H1 (cell line): ENCODE results near the gene SFMBT2. TPM values are rescaled to one million over a fixed set of nuclear protein-coding genes. Genes with fewer than 3 reads are reported as not detected.

ENCODE experiments used
- CTCF ChIA-PET: fragments of 300-600 bp; sonication (Branson Sonifier 250); formaldehyde crosslinking; loops from one replicate; lab custom pipeline; 2021; ENCODE audit not compliant: partially characterized antibody; lab: Charles Lee
- POLR2A ChIA-PET: fragments of 300-600 bp; sonication (Branson Sonifier 250); formaldehyde crosslinking; loops from one replicate; lab custom pipeline; 2021; ENCODE audit warnings: inconsistent platforms; ENCODE audit not compliant: partially characterized antibody; lab: Charles Lee
- DNase-seq, 2 experiments: peaks; one replicate each; pipeline versions ENCODE4 v3.0.0 to v3.0.0-alpha.2; 2010 to 2022; ENCODE audit warnings: low spot score in 2 of 2, low read depth in 1 of 2, mixed read lengths in 1 of 2
- FAIRE-seq: peaks from 2 replicates; lab custom pipeline; 2011; peaks lifted over from hg19 to GRCh38; lab: Jason Lieb, UNC
- H2AFZ ChIP-seq: 2 replicates; pipeline ENCODE4 v1.8.1; 2012; ENCODE audit warnings: low read length, inconsistent platforms
- H2AK5ac ChIP-seq: 2 replicates; pipeline ENCODE4 v1.6.1; 2013; ENCODE audit warnings: low read depth, low read length
- H2BK120ac ChIP-seq: replicated peaks from 2 replicates; pipeline ENCODE3; 2013; ENCODE audit warnings: low read depth, low read length, inconsistent platforms
- H2BK12ac ChIP-seq: 2 replicates; pipeline ENCODE4 v1.6.1; 2013; ENCODE audit warnings: low read depth, low read length
- H2BK15ac ChIP-seq: 2 replicates; pipeline ENCODE4 v1.6.1; 2013; ENCODE audit warnings: low read length
- H2BK20ac ChIP-seq: 2 replicates; pipeline ENCODE4 v1.6.1; 2013; ENCODE audit warnings: low read length
- H2BK5ac ChIP-seq: 2 replicates; pipeline ENCODE4 v1.6.1; 2013; ENCODE audit warnings: low read depth, low read length
- H3K14ac ChIP-seq: 2 replicates; pipeline ENCODE4 v1.6.1; 2013; ENCODE audit warnings: inconsistent platforms; ENCODE audit not compliant: insufficient read length
- H3K18ac ChIP-seq: 2 replicates; pipeline ENCODE4 v1.6.1; 2013; ENCODE audit warnings: low read length; ENCODE audit errors: extremely low read depth
- H3K23ac ChIP-seq: 2 replicates; pipeline ENCODE4 v1.6.1; 2013; ENCODE audit warnings: inconsistent platforms; ENCODE audit not compliant: insufficient read length
- H3K23me2 ChIP-seq: 2 replicates; pipeline ENCODE4 v1.6.1; 2013; ENCODE audit warnings: low read depth, low read length
- H3K27ac ChIP-seq: 2 replicates; pipeline ENCODE4 v1.6.1; 2011; ENCODE audit warnings: low read depth, low read length, inconsistent platforms
- H3K27me3 ChIP-seq, 4 experiments: replicated peaks in 1 of 4; 1 replicate in 1 of 4; 2 replicates in 3 of 4; pipeline versions ENCODE4 v1.6.1 to v1.8.1; 2011 to 2013; ENCODE audit warnings: low read length in 3 of 4, mild to moderate bottlenecking in 3 of 4, inconsistent platforms in 2 of 4, mixed read lengths in 2 of 4, moderate library complexity in 1 of 4; ENCODE audit not compliant: control insufficient read depth in 3 of 4, insufficient read depth in 3 of 4; ENCODE audit errors: extremely low read depth in 1 of 4
- H3K36me3 ChIP-seq, 4 experiments: 2 replicates each; pipeline versions ENCODE4 v1.6.1 to v1.8.1; 2011 to 2013; ENCODE audit warnings: mild to moderate bottlenecking in 4 of 4, low read length in 3 of 4, moderate library complexity in 2 of 4, control low read depth in 1 of 4, inconsistent platforms in 1 of 4; ENCODE audit not compliant: insufficient read depth in 4 of 4, control insufficient read depth in 2 of 4
- H3K4ac ChIP-seq: replicated peaks from 2 replicates; pipeline ENCODE3; 2013; ENCODE audit warnings: low read length, low read depth, mixed read lengths, inconsistent platforms; ENCODE audit not compliant: insufficient read length
- H3K4me1 ChIP-seq, 4 experiments: replicated peaks in 1 of 4; 1 replicate in 1 of 4; 2 replicates in 3 of 4; pipeline versions ENCODE4 v1.6.1 to v1.8.1; 2011 to 2013; ENCODE audit warnings: low read length in 3 of 4, inconsistent platforms in 2 of 4, mixed read lengths in 1 of 4; ENCODE audit not compliant: insufficient read depth in 4 of 4, control insufficient read depth in 3 of 4
- H3K4me2 ChIP-seq, 2 experiments: 2 replicates each; pipeline versions ENCODE4 v1.6.1 to v1.8.1; 2011 to 2013; ENCODE audit warnings: low read depth in 2 of 2, low read length in 2 of 2, control low read depth in 1 of 2, inconsistent platforms in 1 of 2, mild to moderate bottlenecking in 1 of 2; ENCODE audit not compliant: insufficient read depth in 1 of 2
- H3K4me3 ChIP-seq, 4 experiments: fragments of 200-600, 300-600 bp in 1 of 4; sonication (generic), shearing (Covaris generic), sonication (Bioruptor Twin) in 1 of 4; 2 replicates each; pipeline versions ENCODE4 v1.5.1 to v1.8.1; 2011 to 2016; ENCODE audit warnings: low read length in 4 of 4, low read depth in 3 of 4, control low read depth in 2 of 4, inconsistent platforms in 2 of 4, mild to moderate bottlenecking in 2 of 4, mixed read lengths in 1 of 4, moderate library complexity in 1 of 4; ENCODE audit not compliant: insufficient read depth in 2 of 4; ENCODE audit errors: extremely low read depth in 1 of 4
- H3K56ac ChIP-seq: replicated peaks from 2 replicates; pipeline ENCODE3; 2013; ENCODE audit warnings: low read depth, mild to moderate bottlenecking, mixed read lengths, low read length, inconsistent platforms; ENCODE audit not compliant: insufficient read length
- H3K79me1 ChIP-seq: 2 replicates; pipeline ENCODE4 v1.6.1; 2013; ENCODE audit warnings: low read depth, low read length, control low read depth
- H3K79me2 ChIP-seq, 2 experiments: 2 replicates each; pipeline versions ENCODE4 v1.6.1 to v1.8.1; 2012 to 2013; ENCODE audit warnings: low read length in 2 of 2, mild to moderate bottlenecking in 2 of 2, inconsistent platforms in 1 of 2; ENCODE audit not compliant: insufficient read depth in 2 of 2, control insufficient read depth in 1 of 2
- H3K9ac ChIP-seq, 4 experiments: replicated peaks in 1 of 4; 1 replicate in 1 of 4; 2 replicates in 3 of 4; pipeline versions ENCODE4 v1.6.1 to v1.8.1; 2011 to 2013; ENCODE audit warnings: low read depth in 3 of 4, low read length in 3 of 4, control low read depth in 2 of 4, mild to moderate bottlenecking in 2 of 4, moderate library complexity in 2 of 4, inconsistent platforms in 1 of 4; ENCODE audit errors: extremely low read depth in 1 of 4
- H3K9me3 ChIP-seq, 2 experiments: 2 replicates each; pipeline versions ENCODE4 v1.6.1 to v1.8.1; 2012 to 2013; ENCODE audit warnings: mild to moderate bottlenecking in 2 of 2, moderate library complexity in 2 of 2, control low read depth in 1 of 2, inconsistent platforms in 1 of 2, low read depth in 1 of 2, low read length in 1 of 2, mixed read lengths in 1 of 2; ENCODE audit not compliant: insufficient read depth in 2 of 2
- H4K20me1 ChIP-seq, 2 experiments: replicated peaks in 1 of 2; 2 replicates each; pipeline versions ENCODE3 to v1.8.1; 2011 to 2013; ENCODE audit warnings: inconsistent platforms in 2 of 2, low read length in 2 of 2, mild to moderate bottlenecking in 1 of 2; ENCODE audit not compliant: insufficient read depth in 2 of 2, control insufficient read depth in 1 of 2
- H4K5ac ChIP-seq: 2 replicates; pipeline ENCODE4 v1.6.1; 2013; ENCODE audit warnings: low read length, low read depth, mixed read lengths, inconsistent platforms; ENCODE audit not compliant: insufficient read length
- H4K8ac ChIP-seq: 2 replicates; pipeline ENCODE4 v1.8.0; 2013; ENCODE audit warnings: mild to moderate bottlenecking, moderate library complexity, low read length, inconsistent platforms; ENCODE audit not compliant: insufficient read depth; ENCODE audit errors: extremely low read depth
- H4K91ac ChIP-seq: replicated peaks from 2 replicates; pipeline ENCODE3; 2013; ENCODE audit warnings: low read length, mixed read lengths, inconsistent platforms; ENCODE audit not compliant: insufficient read length
- CBX5 ChIP-seq: fragments of 300-800, 300-1000 bp; sonication (generic); IDR thresholded peaks from 2 replicates; pipeline ENCODE4 v1.7.1; 2016; ENCODE audit warnings: antibody characterized with exemption, low read length, low read depth
- CREB1 ChIP-seq: IDR thresholded peaks from 2 replicates; pipeline ENCODE4 v1.6.1; 2012; ENCODE audit warnings: inconsistent platforms
- EGR1 ChIP-seq: IDR thresholded peaks from 2 replicates; pipeline ENCODE4 v1.6.1; 2011; ENCODE audit warnings: low read depth, low read length, borderline replicate concordance
- KDM1A ChIP-seq: fragments of 200-600, 300-600 bp; sonication (generic); IDR thresholded peaks from 2 replicates; pipeline ENCODE4 v1.7.1; 2016; ENCODE audit warnings: mild to moderate bottlenecking, low read length, borderline replicate concordance
- POLR2A ChIP-seq, 2 experiments: IDR thresholded peaks; 1 replicate in 1 of 2; 2 replicates in 1 of 2; pipeline ENCODE4 v1.6.1; 2011; ENCODE audit warnings: low read depth in 2 of 2, low read length in 2 of 2, mild to moderate bottlenecking in 2 of 2; ENCODE audit errors: control extremely low read depth in 1 of 2
- SAP30 ChIP-seq: fragments of 300-600 bp; sonication (generic); IDR thresholded peaks from 2 replicates; pipeline ENCODE4 v1.7.1; 2012; ENCODE audit warnings: low read length, moderate library complexity, mild to moderate bottlenecking, inconsistent platforms; ENCODE audit not compliant: insufficient read depth, insufficient replicate concordance
- SIRT6 ChIP-seq: IDR thresholded peaks from one replicate; pipeline ENCODE4 v1.7.1; 2012; ENCODE audit warnings: low read length, inconsistent platforms
- WGBS, 2 experiments: shearing (Covaris generic) in 1 of 2; methylation state at CpG; one replicate each; pipeline versions ENCODE4 v1.1.6 to v1.1.7; 2013 to 2015; ENCODE audit warnings: low lambda C conversion rate in 2 of 2, mixed read lengths in 2 of 2, inconsistent platforms in 1 of 2, low coverage in 1 of 2, missing lambda C conversion rate in 1 of 2; ENCODE audit not compliant: insufficient replicate concordance in 2 of 2, insufficient coverage in 1 of 2, insufficient read length in 1 of 2; ENCODE audit errors: extremely low coverage in 1 of 2, missing lambda C conversion rate in 1 of 2; 5-methylcytosine and 5-hydroxymethylcytosine counted together
- polyA plus RNA-seq, 7 experiments: library from polyadenylated mRNA; depleted of rRNA in 3 of 7; stranded (reverse) in 5 of 7; unstranded in 2 of 7; fragments of >200 nt in 5 of 7; fragments of 200-250 nt in 2 of 7; gene quantifications; 1 replicate in 5 of 7; 2 replicates in 1 of 7; 4 replicates in 1 of 7; pipeline versions ENCODE4 v1.2.1 to v1.2.3, GENCODE V29; 2011 to 2013; ENCODE audit warnings: missing spikeins in 2 of 7, mixed read lengths in 2 of 7
- total RNA-seq: library from RNA; stranded (reverse); fragmentation: NEBNext Ultra II Directional; extraction: Animal tissue kit (Norgen Biotek cat#: 25700); gene quantifications from 2 replicates; pipeline ENCODE4 v1.2.1, GENCODE V29; 2021

The SFMBT2 gene
- total and polyA plus RNA-seq, 2 of the 8 experiments (the other 6 are each of a cell fraction or from before 2014, with no cell fraction given), result 2.9 to 11.0 TPM

GRCh38 chr10:7243873-7244272 is 167.0 kb downstream of the SFMBT2 start:
- H3K79me1 ChIP-seq, result 0 out of 2 replicates have a peak, but pooled peaks cover 2% of the 10 kb centered on the region
- H3K18ac ChIP-seq, result no peak overlapping the region
- 85% methylated on average over 3 of the region's 3 CpGs; no CpG with 5 or more reads in 1 of the 2 experiments for WGBS, 2 experiments
- no peak overlapping the region for H3K4me3 ChIP-seq
- no peak for DNase-seq
- H2BK5ac ChIP-seq, result no peak overlapping the region
- H2BK15ac ChIP-seq, result no peak overlapping the region
- no peak overlapping the region for H3K27ac ChIP-seq
- no peaks in the 10 kb centered on the region for H3K9me3 ChIP-seq
- no peak for FAIRE-seq
- H2BK20ac ChIP-seq, result no peak overlapping the region
- ChIA-PET CTCF (interaction anchor here (0.8 kb wide), 1 partner anchor 90 kb away, joined by 3 read pairs; no protein-coding TSS in a partner anchor), POLR2A (no interaction called here)
- H3K9ac ChIP-seq, result no peak overlapping the region
- TF ChIP-seq SAP30 (no peak), CBX5 (no peak), EGR1 (no peak), CREB1 (no peak), POLR2A (IDR thresholded peaks at IDR 0.05; ENCODE audit: control extremely low read depth in 1 of 2, low read depth in 2 of 2, low read length in 2 of 2) (no peak), KDM1A (no peak), SIRT6 (no peak)
- no peak overlapping the region for H3K14ac ChIP-seq
- no peak overlapping the region for H4K8ac ChIP-seq
- no peak overlapping the region for H2AFZ ChIP-seq
- H2BK12ac ChIP-seq, result no peak overlapping the region
- H3K56ac ChIP-seq, result no peak overlapping the region
- no peak overlapping the region for H4K91ac ChIP-seq
- no peak overlapping the region for H4K5ac ChIP-seq
- no peak overlapping the region for H2BK120ac ChIP-seq
- H3K4me2 ChIP-seq, result no peak overlapping the region
- H3K27me3 ChIP-seq, result no peaks in the 10 kb centered on the region
- no peak overlapping the region for H3K23ac ChIP-seq
- H4K20me1 ChIP-seq, result no peaks in the 10 kb centered on the region
- H3K36me3 ChIP-seq, result peaks cover 0 to 5% (median 1%) of the 10 kb centered on the region in 4 experiments; a peak in 3 of 8 replicates
- H3K23me2 ChIP-seq, result no peaks in the 10 kb centered on the region
- no peak overlapping the region for H2AK5ac ChIP-seq
- H3K79me2 ChIP-seq, result no peaks in the 10 kb centered on the region
- no peaks in the 10 kb centered on the region for H3K4me1 ChIP-seq
- no peak overlapping the region for H3K4ac ChIP-seq
